Measurements from ENCODE around the gene GPATCH2. TPM values are rescaled to one million over a fixed set of nuclear protein-coding genes. Genes with fewer than 3 reads are reported as not detected.

The GPATCH2 gene
- total RNA-seq, 1 experiment from 2014 or later, result 11.2 TPM

DNA sequence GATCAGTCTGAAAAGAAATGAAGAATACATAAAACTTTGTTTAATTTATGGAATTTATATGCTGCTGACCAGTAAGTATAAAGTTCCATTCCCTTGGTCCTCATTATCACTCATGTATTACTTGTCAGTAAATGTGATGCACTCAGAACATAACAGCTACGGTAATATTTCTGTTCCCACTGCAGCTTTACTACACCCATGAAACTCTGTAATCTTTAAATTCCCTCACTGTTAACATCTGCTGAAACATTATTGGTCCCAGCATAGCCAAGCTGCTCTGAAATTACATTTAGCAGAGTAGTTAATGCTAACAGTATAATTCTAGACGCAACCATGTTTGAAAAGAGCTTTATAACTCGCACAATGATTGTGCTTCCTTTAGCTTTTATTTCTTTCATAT, 238.4 kb downstream of the GPATCH2 start:
- H3K4me1 ChIP-seq (ENCODE audit: control insufficient read depth, insufficient read depth, low read length), result no peaks in the 10 kb centered on the region
- intact Hi-C loops (cut with micrococcal nuclease; ENCODE audit: unreplicated experiment), result no loop called here
- peaks cover 4% of the 10 kb centered on the region for H3K27me3 ChIP-seq (ENCODE audit: control insufficient read depth, insufficient read depth, low read length)
- TF ChIP-seq SIN3A (IDR thresholded peaks at IDR 0.05; ENCODE audit: borderline replicate concordance, insufficient read depth, low read depth, low read length) (no peak), REST (IDR thresholded peaks at IDR 0.05; ENCODE audit: insufficient read depth in 1 of 2, low read depth in 2 of 2, low read length in 1 of 2) (no peak), POLR2AphosphoS5 (IDR thresholded peaks at IDR 0.05; ENCODE audit: low read depth, low read length) (no peak), TCF7L2 (IDR thresholded peaks at IDR 0.05; ENCODE audit: low read depth, low read length) (no peak), CTCF (IDR thresholded peaks at IDR 0.05) (no peak)
- H3K4me3 ChIP-seq (ENCODE audit: low read depth in 2 of 2, low read length in 2 of 2), result no peak overlapping the region
- BruUV-seq (replicated peaks), result no TSS peak
- in situ Hi-C loops (cut with HindIII; ENCODE audit: low pct_unique_long_range_greater_than_20kb, low sequenced_read_pairs), result no loop called here
- POLR2A ChIA-PET, result no interaction called here
- H3K9me3 ChIP-seq (ENCODE audit: control insufficient read depth, insufficient read depth, low read depth, low read length), result no peaks in the 10 kb centered on the region
- no peak for ATAC-seq
- DNase-seq (ENCODE audit: low read depth, low spot score), result no peak
- CTCF ChIA-PET, result interaction anchor here (0.5 kb wide), 1 partner anchor 15 kb away, joined by 3 read pairs; no protein-coding TSS in a partner anchor
- H3K27ac ChIP-seq (ENCODE audit: low read length), result no peak overlapping the region
- no peaks in the 10 kb centered on the region for H3K36me3 ChIP-seq (ENCODE audit: control insufficient read depth, insufficient read depth, low read length)

DNA sequence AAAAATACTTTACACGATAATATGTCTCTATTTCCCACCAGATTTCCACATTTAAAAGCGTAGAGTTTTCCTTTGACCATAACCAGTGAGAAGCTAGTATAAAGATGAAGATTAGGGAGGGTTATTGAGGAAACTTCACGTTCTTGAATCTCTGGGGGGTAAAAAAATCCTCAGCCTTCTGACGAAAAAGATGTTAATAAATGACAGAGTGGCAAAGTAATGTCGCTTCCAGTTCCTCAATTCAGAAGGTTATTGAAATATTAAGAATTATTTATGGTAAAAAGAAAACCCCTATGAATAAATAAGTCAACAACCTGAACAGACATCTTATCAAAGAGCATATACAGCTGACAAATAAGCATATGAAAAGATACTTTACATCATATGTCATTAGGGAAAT, 241.0 kb downstream of the GPATCH2 start:
- intact Hi-C loops (cut with micrococcal nuclease; ENCODE audit: unreplicated experiment) (no loop called here), in situ Hi-C loops (cut with HindIII; ENCODE audit: low pct_unique_long_range_greater_than_20kb, low sequenced_read_pairs) (no loop called here)
- H3K27me3 ChIP-seq (ENCODE audit: control insufficient read depth, insufficient read depth, low read length), result peaks cover 4% of the 10 kb centered on the region
- no peak overlapping the region for H3K4me3 ChIP-seq (ENCODE audit: low read depth in 2 of 2, low read length in 2 of 2)
- DNase-seq (ENCODE audit: low read depth, low spot score) (no peak), ATAC-seq (no peak)
- ChIA-PET POLR2A (no interaction called here), CTCF (no interaction called here)
- no TSS peak for BruUV-seq (replicated peaks)
- H3K9me3 ChIP-seq (ENCODE audit: control insufficient read depth, insufficient read depth, low read depth, low read length), result no peaks in the 10 kb centered on the region
- no peaks in the 10 kb centered on the region for H3K4me1 ChIP-seq (ENCODE audit: control insufficient read depth, insufficient read depth, low read length)
- H3K27ac ChIP-seq (ENCODE audit: low read length), result no peak overlapping the region
- TF ChIP-seq REST (IDR thresholded peaks at IDR 0.05; ENCODE audit: insufficient read depth in 1 of 2, low read depth in 2 of 2, low read length in 1 of 2) (no peak), CTCF (IDR thresholded peaks at IDR 0.05) (no peak), POLR2AphosphoS5 (IDR thresholded peaks at IDR 0.05; ENCODE audit: low read depth, low read length) (no peak), TCF7L2 (IDR thresholded peaks at IDR 0.05; ENCODE audit: low read depth, low read length) (no peak)
- no peaks in the 10 kb centered on the region for H3K36me3 ChIP-seq (ENCODE audit: control insufficient read depth, insufficient read depth, low read length)
